AG10803 (cell line): Measurements from ENCODE around the gene ROBO1.

Experiments used
- DNase-seq: peaks from one replicate; pipeline ENCODE4 v3.0.0; 2010; ENCODE audit warnings: low read depth
- H3K4me3 ChIP-seq: 2 replicates; pipeline ENCODE4 v1.5.1; 2011; ENCODE audit warnings: mild to moderate bottlenecking, low read length, control low read depth
- CTCF ChIP-seq: conservative IDR thresholded peaks from 2 replicates; pipeline ENCODE4 v1.5.1; 2011; ENCODE audit warnings: mild to moderate bottlenecking, low read length, control low read depth, inconsistent platforms

ROBO1 gene

GRCh38 chr3:79086514-79086913 is 681.3 kb downstream of the ROBO1 start:
- TF ChIP-seq CTCF: peak; percentile 89
- DNase-seq: peak; percentile 54
- H3K4me3 ChIP-seq: no peak overlapping the region

GRCh38 chr3:79085171-79085570 is 682.6 kb downstream of the ROBO1 start:
- no peak for TF ChIP-seq CTCF
- H3K4me3 ChIP-seq: no peak overlapping the region
- DNase-seq: peak; percentile 46

GRCh38 chr3:79081335-79081734 is 686.5 kb downstream of the ROBO1 start:
- TF ChIP-seq CTCF: no peak
- H3K4me3 ChIP-seq: no peak overlapping the region
- DNase-seq: no peak

- TF ChIP-seq CTCF: no peak
- no peak for DNase-seq
- no peak overlapping the region for H3K4me3 ChIP-seq
Measured at GRCh38 chr3:79074558-79074957, 693.2 kb downstream of the ROBO1 start.

- H3K4me3 ChIP-seq: no peak overlapping the region
- no peak for DNase-seq
- TF ChIP-seq CTCF: no peak
Measured at GRCh38 chr3:79067734-79068133, 700.1 kb downstream of the ROBO1 start.

- TF ChIP-seq CTCF: no peak
Measured at GRCh38 chr3:79066481-79066880, 701.3 kb downstream of the ROBO1 start.

GRCh38 chr3:79063624-79064023 is 704.2 kb downstream of the ROBO1 start:
- H3K4me3 ChIP-seq: no peak overlapping the region
- peak; percentile 29 for DNase-seq
- TF ChIP-seq CTCF: no peak

More at GRCh38 chr3:79066481-79066880, 701.3 kb downstream of the ROBO1 start:
- no peak overlapping the region for H3K4me3 ChIP-seq
- DNase-seq: no peak
